HL-60 (cell line): Measurements from ENCODE around the gene UBQLN1.

ENCODE experiments used
- CTCF ChIP-seq: IDR thresholded peaks from one replicate; pipeline ENCODE4 v1.5.1; 2011; ENCODE audit warnings: low read length, control low read depth, inconsistent platforms; ENCODE audit not compliant: insufficient read depth
- GABPA ChIP-seq: IDR thresholded peaks from 2 replicates; pipeline ENCODE4 v1.6.1; 2012; ENCODE audit warnings: low read depth
- POLR2AphosphoS5 ChIP-seq: IDR thresholded peaks from 2 replicates; pipeline ENCODE4 v1.6.1; 2012; ENCODE audit warnings: low read depth
- REST ChIP-seq: IDR thresholded peaks from 2 replicates; pipeline ENCODE4 v1.6.1; 2012; ENCODE audit warnings: low read depth; ENCODE audit not compliant: insufficient replicate concordance
- SPI1 ChIP-seq: IDR thresholded peaks from 2 replicates; pipeline ENCODE4 v1.6.1; 2012; ENCODE audit warnings: low read depth, mild to moderate bottlenecking, borderline replicate concordance

- TF ChIP-seq CTCF (no peak), SPI1 (no peak), REST (no peak), POLR2AphosphoS5 (no peak), GABPA (no peak)
Observed at GRCh38 chr9:83721509-83721908, 13.8 kb upstream of the UBQLN1 start.
